Left lung (tissue), 10 donors: ENCODE data around the gene KLHL2. TPM values are rescaled to one million over a fixed set of nuclear protein-coding genes. Genes with fewer than 3 reads are reported as not detected.
A peak's percentile ranks its signal among the peaks of the same experiment; 100 is the strongest.
"Not testable (repeated sequence)": the region's sequence is repeated elsewhere in the genome, so short reads cannot be mapped to it uniquely, and the experiment has no call there.

Experiments
- ATAC-seq: fragments of 200-7000 bp; cut with Tn5 transposase; one replicate; pipeline ENCODE4 v1.9.1; 2020; ENCODE audit warnings: moderate library complexity
- DNase-seq, 4 donors: peaks; one replicate each; pipeline ENCODE4 v3.0.0-alpha.2; 2013 to 2020
- H3K27ac ChIP-seq, 2 donors: fragments of 200-600 bp; sonication (generic) in 1 of 2; one replicate each; pipeline versions ENCODE4 v1.5.0 to v1.8.0; 2020 to 2021
- H3K27me3 ChIP-seq, 2 donors: fragments of 200-600 bp; sonication (generic) in 1 of 2; one replicate each; pipeline versions ENCODE4 v1.5.0 to v1.8.0; 2020 to 2021
- H3K36me3 ChIP-seq, 2 donors: fragments of 200-600 bp; sonication (generic) in 1 of 2; one replicate each; pipeline versions ENCODE4 v1.5.0 to v1.8.0; 2020 to 2021
- H3K4me1 ChIP-seq, 2 donors: fragments of 200-600 bp; one replicate each; pipeline ENCODE4 v1.8.0; 2021
- H3K4me3 ChIP-seq, 2 donors: fragments of 200-600 bp; sonication (generic) in 1 of 2; one replicate each; pipeline versions ENCODE4 v1.5.0 to v1.8.0; 2020 to 2021; ENCODE audit warnings: mild to moderate bottlenecking in 1 of 2
- H3K9me3 ChIP-seq, 2 donors: fragments of 200-600 bp; sonication (generic) in 1 of 2; one replicate each; pipeline versions ENCODE4 v1.5.0 to v1.8.0; 2020 to 2021
- intact Hi-C, 2 donors: fragments of 100-400 bp; cut with DNase I; formaldehyde crosslinking; loops; one replicate each; pipeline versions ENCODE4 v1.11.2 to v1.14.2; 2022
- polyA plus RNA-seq, 6 donors: library from polyadenylated mRNA; unstranded; fragments of 120-200 nt; gene quantifications; one replicate each; pipeline ENCODE4 v1.2.1, GENCODE V29; 2013; ENCODE audit not compliant: insufficient read length in 6 of 6
- total RNA-seq, 2 donors: library from RNA; stranded (reverse); fragmentation: NEBNext Ultra II Directional; extraction: Animal tissue kit (Norgen Biotek cat#: 25700); gene quantifications; one replicate each; pipeline ENCODE4 v1.2.1, GENCODE V29; 2021
- TF ChIP-seq, protein P1 (sequence below), 2 donors: fragments of 200-600 bp; sonication (generic) in 1 of 2; IDR thresholded peaks; one replicate each; pipeline versions ENCODE4 v1.5.0 to v1.8.0; 2021; ENCODE audit warnings: antibody characterized with exemption in 2 of 2
- donor health status: DM: no; HTN: yes; CAD: no.
- donor health status: DM: no; HTN: no; CAD: no.

KLHL2 gene
- total and polyA plus RNA-seq, 8 donors = 16.2 to 53.4 (median 18.6) TPM

GRCh38 chr4:165259776-165260175 is 52.4 kb downstream of the KLHL2 start:
- H3K9me3 ChIP-seq, H3K27ac ChIP-seq, DNase-seq, ATAC-seq, intact Hi-C loops, H3K36me3 ChIP-seq, H3K4me3 ChIP-seq, H3K27me3 ChIP-seq: not testable (repeated sequence)
- peaks cover 0 to 24% of the 10 kb centered on the region in 2 donors for H3K4me1 ChIP-seq

DNA sequence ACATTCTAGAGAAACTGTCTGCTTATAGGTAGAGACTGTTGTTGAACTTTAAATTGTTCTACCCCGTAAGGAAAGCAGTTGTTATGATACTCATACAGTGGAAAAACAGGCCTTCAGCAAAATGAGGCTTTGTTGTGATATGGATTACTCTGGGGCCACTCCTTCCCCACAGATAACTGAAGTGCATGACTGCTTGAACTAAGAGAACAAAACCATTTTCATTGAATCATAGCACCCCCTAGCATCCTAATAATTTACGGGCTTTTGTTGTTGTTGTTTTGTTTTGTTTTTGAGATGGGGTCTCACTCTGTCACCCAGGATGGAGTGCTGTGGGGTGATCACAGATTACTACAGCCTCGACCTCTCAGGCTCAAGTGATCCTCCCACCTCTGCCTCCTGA is 54.9 kb downstream of the KLHL2 start:
- H3K36me3 ChIP-seq = peaks cover 0 to 11% of the 10 kb centered on the region in 2 donors
- intact Hi-C loops, H3K4me1 ChIP-seq, ATAC-seq, H3K4me3 ChIP-seq, H3K9me3 ChIP-seq, H3K27me3 ChIP-seq, DNase-seq, H3K27ac ChIP-seq: not testable (repeated sequence)

GRCh38 chr4:165263466-165263865 is 56.1 kb downstream of the KLHL2 start:
- ATAC-seq, H3K4me1 ChIP-seq, H3K9me3 ChIP-seq: not testable (repeated sequence)

GRCh38 chr4:165269931-165270330 is 62.6 kb downstream of the KLHL2 start:
- DNase-seq, H3K27ac ChIP-seq, H3K9me3 ChIP-seq, ATAC-seq, H3K4me1 ChIP-seq, H3K27me3 ChIP-seq, H3K4me3 ChIP-seq, intact Hi-C loops: not testable (repeated sequence)
- peaks cover 0 to 14% of the 10 kb centered on the region in 2 donors for H3K36me3 ChIP-seq

More at GRCh38 chr4:165263466-165263865, 56.1 kb downstream of the KLHL2 start:
- intact Hi-C loops, H3K27ac ChIP-seq, H3K27me3 ChIP-seq, H3K4me3 ChIP-seq: not testable (repeated sequence)
- H3K36me3 ChIP-seq = peaks cover 0 to 11% of the 10 kb centered on the region in 2 donors
- DNase-seq = peak in 1 of 4 donors; percentile 72

DNA sequence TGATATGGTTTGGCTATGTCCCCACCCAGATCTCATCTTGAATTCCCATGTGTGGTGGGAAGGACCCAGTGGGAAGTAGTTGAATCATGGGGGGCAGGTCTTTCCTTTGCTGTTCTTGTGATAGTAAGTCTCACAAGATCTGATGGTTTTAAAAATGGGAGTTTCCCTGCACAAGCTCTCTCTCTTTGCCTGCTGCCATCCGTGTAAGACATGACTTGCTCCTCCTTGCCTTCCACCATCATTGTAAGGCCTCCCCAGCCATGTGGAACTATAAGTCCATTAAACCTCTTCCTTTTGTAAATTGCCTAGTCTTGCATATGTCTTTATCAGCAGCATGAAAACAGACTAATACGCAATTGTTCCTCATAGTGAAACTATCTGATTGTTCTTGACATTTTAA is 66.1 kb downstream of the KLHL2 start:
- peaks cover 0 to 22% of the 10 kb centered on the region in 2 donors for H3K36me3 ChIP-seq
- intact Hi-C loops, ATAC-seq, H3K4me3 ChIP-seq, DNase-seq, H3K27ac ChIP-seq, H3K4me1 ChIP-seq, H3K27me3 ChIP-seq, H3K9me3 ChIP-seq: not testable (repeated sequence)

GRCh38 chr4:165275357-165275756 is 68.0 kb downstream of the KLHL2 start:
- H3K27ac ChIP-seq, ATAC-seq, H3K4me1 ChIP-seq, intact Hi-C loops, H3K4me3 ChIP-seq, DNase-seq, H3K9me3 ChIP-seq, H3K27me3 ChIP-seq: not testable (repeated sequence)
- H3K36me3 ChIP-seq = peaks cover 0 to 35% of the 10 kb centered on the region in 2 donors

- peak in 1 of 4 donors; percentile 71 for DNase-seq
- H3K27me3 ChIP-seq, H3K9me3 ChIP-seq, intact Hi-C loops, H3K4me3 ChIP-seq, H3K27ac ChIP-seq, ATAC-seq, H3K4me1 ChIP-seq: not testable (repeated sequence)
- peaks cover 0 to 39% of the 10 kb centered on the region in 2 donors for H3K36me3 ChIP-seq
These were observed 72.2 kb downstream of the KLHL2 start for GRCh38 chr4:165279531-165279930.

DNA sequence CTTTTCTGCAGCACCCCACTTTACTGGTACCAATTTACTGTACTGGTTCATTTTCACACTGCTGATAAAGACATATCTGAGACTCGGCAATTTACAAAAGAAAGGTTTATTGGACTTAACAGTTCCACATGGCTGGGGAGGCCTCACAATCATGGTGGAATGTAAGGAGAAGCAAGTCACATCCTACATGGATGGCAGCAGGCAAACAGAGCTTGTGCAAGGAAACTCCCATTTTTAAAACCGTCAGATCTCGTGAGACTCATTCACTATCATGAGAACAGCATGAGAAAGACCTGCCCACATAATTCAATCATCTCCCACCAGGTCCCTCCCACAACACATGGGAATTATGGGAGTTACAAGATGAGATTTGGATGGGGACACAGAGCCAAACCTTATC is 77.3 kb downstream of the KLHL2 start:
- H3K4me3 ChIP-seq, H3K9me3 ChIP-seq, H3K27ac ChIP-seq, ATAC-seq, H3K27me3 ChIP-seq, DNase-seq, intact Hi-C loops: not testable (repeated sequence)
- Histone ChIP-seq H3K36me3 (peaks cover 0 to 14% of the 10 kb centered on the region in 2 donors), H3K4me1 (peaks cover 0 to 32% of the 10 kb centered on the region in 2 donors)

- Histone ChIP-seq H3K4me1 (peaks cover 0 to 35% of the 10 kb centered on the region in 2 donors), H3K36me3 (peaks cover 0 to 14% of the 10 kb centered on the region in 2 donors), H3K27ac (peak overlapping the region in 1 of 2 donors; percentile 10)
- H3K9me3 ChIP-seq, ATAC-seq, H3K4me3 ChIP-seq, DNase-seq, H3K27me3 ChIP-seq, intact Hi-C loops: not testable (repeated sequence)
These were observed 79.4 kb downstream of the KLHL2 start for GRCh38 chr4:165286619-165287340.

GRCh38 chr4:165288226-165288625 is 80.9 kb downstream of the KLHL2 start:
- H3K4me1 ChIP-seq = peaks cover 0 to 35% of the 10 kb centered on the region in 2 donors
- H3K4me3 ChIP-seq = no peak overlapping the region
- H3K9me3 ChIP-seq = no peaks in the 10 kb centered on the region
- ATAC-seq (no peak), DNase-seq (no peak)
- peaks cover 0 to 12% of the 10 kb centered on the region in 2 donors for H3K36me3 ChIP-seq
- TF ChIP-seq, protein P1, sequence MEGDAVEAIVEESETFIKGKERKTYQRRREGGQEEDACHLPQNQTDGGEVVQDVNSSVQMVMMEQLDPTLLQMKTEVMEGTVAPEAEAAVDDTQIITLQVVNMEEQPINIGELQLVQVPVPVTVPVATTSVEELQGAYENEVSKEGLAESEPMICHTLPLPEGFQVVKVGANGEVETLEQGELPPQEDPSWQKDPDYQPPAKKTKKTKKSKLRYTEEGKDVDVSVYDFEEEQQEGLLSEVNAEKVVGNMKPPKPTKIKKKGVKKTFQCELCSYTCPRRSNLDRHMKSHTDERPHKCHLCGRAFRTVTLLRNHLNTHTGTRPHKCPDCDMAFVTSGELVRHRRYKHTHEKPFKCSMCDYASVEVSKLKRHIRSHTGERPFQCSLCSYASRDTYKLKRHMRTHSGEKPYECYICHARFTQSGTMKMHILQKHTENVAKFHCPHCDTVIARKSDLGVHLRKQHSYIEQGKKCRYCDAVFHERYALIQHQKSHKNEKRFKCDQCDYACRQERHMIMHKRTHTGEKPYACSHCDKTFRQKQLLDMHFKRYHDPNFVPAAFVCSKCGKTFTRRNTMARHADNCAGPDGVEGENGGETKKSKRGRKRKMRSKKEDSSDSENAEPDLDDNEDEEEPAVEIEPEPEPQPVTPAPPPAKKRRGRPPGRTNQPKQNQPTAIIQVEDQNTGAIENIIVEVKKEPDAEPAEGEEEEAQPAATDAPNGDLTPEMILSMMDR (IDR thresholded peaks at IDR 0.05) = no peak
- intact Hi-C loops = no loop called here
- H3K27ac ChIP-seq = no peak overlapping the region
- no peaks in the 10 kb centered on the region for H3K27me3 ChIP-seq
